GM12873 (cell line): ENCODE measurements around the gene PADI2.

Experiments
- TF ChIP-seq, protein P1 (sequence below): IDR thresholded peaks from 2 replicates; pipeline ENCODE4 v1.5.1; 2012; ENCODE audit warnings: low read depth, mild to moderate bottlenecking, moderate library complexity, low read length, control low read depth; ENCODE audit not compliant: insufficient read depth; ENCODE audit errors: missing control alignments

The PADI2 gene

DNA sequence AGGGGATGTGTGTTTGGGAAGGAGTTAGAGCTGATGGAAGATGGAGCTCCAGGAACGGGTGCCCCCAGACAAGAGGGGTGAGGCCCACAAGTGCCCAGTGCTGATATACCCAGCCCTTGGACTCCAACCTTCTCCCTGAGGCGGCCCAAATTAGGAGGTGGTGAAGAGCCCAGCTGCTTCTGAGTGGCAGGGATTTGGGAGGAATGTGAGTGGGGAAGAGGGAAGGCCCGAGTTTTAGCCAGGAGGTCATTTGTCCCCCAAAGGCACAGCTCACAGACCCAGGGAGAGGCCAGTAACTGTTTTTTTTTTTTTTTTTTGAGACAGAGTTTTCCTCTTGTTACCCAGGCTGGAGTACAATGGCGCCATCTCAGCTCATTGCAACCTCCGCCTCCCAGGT is 1.2 kb upstream of the PADI2 start:
- TF ChIP-seq, protein P1, sequence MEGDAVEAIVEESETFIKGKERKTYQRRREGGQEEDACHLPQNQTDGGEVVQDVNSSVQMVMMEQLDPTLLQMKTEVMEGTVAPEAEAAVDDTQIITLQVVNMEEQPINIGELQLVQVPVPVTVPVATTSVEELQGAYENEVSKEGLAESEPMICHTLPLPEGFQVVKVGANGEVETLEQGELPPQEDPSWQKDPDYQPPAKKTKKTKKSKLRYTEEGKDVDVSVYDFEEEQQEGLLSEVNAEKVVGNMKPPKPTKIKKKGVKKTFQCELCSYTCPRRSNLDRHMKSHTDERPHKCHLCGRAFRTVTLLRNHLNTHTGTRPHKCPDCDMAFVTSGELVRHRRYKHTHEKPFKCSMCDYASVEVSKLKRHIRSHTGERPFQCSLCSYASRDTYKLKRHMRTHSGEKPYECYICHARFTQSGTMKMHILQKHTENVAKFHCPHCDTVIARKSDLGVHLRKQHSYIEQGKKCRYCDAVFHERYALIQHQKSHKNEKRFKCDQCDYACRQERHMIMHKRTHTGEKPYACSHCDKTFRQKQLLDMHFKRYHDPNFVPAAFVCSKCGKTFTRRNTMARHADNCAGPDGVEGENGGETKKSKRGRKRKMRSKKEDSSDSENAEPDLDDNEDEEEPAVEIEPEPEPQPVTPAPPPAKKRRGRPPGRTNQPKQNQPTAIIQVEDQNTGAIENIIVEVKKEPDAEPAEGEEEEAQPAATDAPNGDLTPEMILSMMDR = no peak

DNA sequence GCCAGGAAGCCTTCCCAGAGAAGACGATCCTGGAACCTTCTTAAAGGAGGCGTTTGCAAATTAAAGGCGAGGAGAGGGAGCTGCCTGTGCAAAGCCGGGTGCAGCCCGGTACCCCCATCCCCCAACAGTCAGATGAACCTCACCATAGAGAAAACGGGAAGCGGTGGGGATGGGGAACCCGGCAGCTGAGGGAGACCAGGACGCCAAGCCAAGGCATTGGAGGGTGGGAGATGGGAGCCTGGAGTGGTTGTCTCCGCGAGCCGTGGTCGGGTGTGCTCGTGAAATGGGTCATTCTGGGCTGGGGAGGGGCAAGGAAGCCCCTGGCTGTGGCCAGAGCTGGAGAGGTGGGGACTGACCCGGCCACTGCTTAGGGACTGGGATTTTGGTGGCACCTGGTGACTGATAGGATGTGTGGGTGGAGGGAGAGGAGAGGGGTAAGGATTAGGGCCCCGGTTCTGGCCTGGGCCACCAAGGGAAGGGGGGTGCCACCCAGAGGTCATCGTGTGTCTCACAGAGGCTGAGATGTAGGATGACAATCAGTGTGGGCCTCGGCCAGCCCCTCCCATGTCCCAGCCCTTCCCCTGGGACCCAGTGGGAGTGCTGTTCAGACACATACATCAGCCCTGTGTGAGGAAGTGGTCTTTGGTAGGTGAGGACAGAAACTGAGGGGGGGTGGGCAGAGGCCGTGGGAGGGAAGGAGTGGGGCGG is 676 bp upstream of the PADI2 start:
- TF ChIP-seq, protein P1 = peak; percentile 25

DNA sequence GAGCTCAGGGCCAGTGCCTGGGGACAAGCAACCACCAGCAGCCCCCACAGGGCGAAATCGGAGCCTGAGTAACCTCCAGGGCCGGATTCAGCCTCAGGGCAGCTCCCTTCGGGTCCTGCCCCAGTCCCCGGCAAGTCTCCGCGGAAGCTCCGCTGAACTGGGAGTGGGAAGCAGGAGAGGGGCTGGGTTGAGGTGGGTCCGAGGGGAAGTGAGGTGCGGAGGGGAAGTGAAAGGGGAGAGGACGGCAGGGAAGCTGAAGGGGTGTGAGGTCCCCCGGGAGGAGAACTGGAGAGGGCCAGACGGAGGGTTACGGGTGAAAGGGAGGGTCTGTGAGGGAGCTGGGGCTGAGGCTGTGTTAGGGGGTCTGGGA is 560 bp downstream of the PADI2 start:
- TF ChIP-seq, protein P1 = no peak

DNA sequence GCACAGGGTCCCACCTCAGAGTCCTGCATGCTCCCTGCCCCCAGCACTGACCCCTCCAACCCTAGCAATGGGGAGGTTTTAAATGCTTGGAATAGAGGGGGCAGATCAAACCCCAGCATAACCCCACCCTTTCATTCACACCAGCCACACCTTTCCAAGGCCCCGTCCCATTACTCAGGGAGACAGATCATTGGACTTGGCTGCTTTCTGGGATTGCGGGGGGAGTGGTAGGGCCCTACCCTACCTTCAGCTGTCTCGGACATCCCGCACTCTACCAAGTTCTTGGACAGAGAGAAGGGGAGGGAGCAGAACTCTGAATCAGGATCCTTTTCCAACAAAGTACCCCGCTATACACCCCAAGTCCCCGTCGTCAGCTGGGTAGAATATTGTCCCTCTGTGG is 983 bp downstream of the PADI2 start:
- TF ChIP-seq, protein P1 = no peak

DNA sequence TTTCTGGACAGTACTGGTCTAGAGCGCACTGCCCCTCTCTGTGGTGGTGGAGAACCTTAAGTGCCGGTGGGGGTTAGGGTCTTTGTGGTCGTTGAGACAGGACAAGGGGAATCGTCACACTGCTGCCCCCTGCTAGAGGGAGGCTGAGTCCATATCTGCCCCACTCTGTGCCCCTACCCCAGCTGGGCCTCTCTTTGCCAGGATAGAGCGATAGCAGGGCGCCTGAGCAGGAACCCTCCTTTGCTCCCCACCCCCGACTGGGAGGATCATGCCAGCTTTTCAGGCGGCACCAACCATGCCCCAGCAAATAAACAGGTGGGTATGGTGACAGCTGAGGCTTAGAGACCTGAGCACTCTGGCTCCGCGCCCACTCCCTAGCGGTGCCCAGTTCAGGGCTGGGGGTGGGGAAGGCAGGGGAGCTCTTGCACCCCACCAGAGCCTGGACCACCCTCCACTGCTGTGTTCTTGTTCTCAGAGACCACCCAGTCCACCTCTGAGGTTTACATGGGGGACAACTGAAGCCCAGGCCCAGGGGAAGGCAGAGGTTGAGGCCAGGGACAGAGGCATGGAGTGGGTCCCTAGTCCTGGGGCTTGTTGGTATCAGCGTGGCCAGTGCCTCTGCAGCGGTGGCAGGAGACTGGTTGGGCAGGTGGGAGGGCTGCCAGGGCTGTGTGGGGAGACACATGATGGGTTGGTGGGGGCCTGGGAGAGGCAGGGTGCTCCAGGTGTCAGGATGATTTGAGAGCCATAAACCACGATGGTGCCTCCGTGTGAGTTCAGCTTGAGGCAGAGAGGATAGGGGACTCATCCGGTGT is 1.6 kb downstream of the PADI2 start:
- TF ChIP-seq, protein P1 = no peak

DNA sequence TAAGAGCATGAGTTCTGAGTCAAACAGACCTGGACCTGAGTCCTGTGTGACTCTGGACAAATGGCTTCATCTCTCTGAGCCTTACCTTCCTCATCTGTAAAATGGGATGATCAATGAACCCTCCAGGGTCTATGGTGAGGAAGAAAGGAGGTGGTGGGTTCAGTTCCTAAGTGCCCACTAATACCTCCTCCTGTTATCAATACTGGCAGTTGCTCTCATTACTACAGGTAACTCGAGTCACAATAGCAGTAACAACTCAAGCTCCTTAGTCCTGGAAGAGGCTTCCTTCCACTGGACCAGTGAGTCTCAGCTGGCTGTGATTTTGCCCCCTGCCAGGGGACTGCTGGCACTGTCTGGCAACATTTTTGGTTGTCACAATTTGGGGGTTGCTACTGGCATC is 2.6 kb downstream of the PADI2 start:
- TF ChIP-seq, protein P1 = no peak

DNA sequence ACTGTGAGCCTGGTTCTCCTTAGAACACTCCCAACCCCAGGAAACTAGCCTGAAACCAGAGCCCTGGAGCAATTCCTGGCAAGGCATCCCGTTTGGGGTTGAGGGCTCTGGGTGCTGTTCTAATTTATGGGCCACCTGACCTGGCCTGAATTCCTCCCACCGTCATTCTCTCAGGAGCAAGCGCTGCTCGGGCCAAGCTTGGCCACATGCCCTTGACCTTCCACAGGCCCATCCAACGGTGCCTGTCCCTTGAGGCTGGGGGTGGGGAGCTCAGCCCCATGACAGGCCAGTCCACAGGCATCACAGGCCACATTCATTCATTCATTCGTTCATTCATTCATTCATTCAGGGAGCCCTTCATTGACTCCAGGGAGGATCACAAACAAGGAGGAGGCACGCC is 5.3 kb downstream of the PADI2 start:
- TF ChIP-seq, protein P1 = no peak
